Measurements from ENCODE around the gene SENP8.

GRCh38 chr15:72106068-72106467 is 12.1 kb upstream of the SENP8 start:
- TF ChIP-seq, protein P1, sequence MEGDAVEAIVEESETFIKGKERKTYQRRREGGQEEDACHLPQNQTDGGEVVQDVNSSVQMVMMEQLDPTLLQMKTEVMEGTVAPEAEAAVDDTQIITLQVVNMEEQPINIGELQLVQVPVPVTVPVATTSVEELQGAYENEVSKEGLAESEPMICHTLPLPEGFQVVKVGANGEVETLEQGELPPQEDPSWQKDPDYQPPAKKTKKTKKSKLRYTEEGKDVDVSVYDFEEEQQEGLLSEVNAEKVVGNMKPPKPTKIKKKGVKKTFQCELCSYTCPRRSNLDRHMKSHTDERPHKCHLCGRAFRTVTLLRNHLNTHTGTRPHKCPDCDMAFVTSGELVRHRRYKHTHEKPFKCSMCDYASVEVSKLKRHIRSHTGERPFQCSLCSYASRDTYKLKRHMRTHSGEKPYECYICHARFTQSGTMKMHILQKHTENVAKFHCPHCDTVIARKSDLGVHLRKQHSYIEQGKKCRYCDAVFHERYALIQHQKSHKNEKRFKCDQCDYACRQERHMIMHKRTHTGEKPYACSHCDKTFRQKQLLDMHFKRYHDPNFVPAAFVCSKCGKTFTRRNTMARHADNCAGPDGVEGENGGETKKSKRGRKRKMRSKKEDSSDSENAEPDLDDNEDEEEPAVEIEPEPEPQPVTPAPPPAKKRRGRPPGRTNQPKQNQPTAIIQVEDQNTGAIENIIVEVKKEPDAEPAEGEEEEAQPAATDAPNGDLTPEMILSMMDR (conservative IDR thresholded peaks at IDR 0.05; ENCODE audit: low read length), result no peak
- no peak for TF ChIP-seq EZH2phosphoT487 (IDR thresholded peaks at IDR 0.05; ENCODE audit: borderline replicate concordance)

Data from Loucy (cell line).